Immature natural killer cell (primary cell): Measurements from ENCODE around the gene MAP4K4. TPM values are rescaled to one million over a fixed set of nuclear protein-coding genes. Genes with fewer than 3 reads are reported as not detected.
"Not testable (repeated sequence)": the region's sequence is repeated elsewhere in the genome, so short reads cannot be mapped to it uniquely, and the experiment has no call there.

Experiments used
- DNase-seq, 3 donors: peaks; one replicate each; pipeline ENCODE4 v3.0.0; 2022; ENCODE audit warnings: mixed read lengths in 1 of 3
- H3K27ac Mint-ChIP-seq, 6 donors: one replicate each; pipeline ENCODE4 v1.8.0; 2020; ENCODE audit warnings: mixed read lengths in 6 of 6, mild to moderate bottlenecking in 5 of 6, inconsistent platforms in 4 of 6, moderate library complexity in 3 of 6
- H3K27me3 Mint-ChIP-seq, 3 donors: one replicate each; pipeline ENCODE4 v1.8.0; 2020 to 2021; ENCODE audit warnings: low read depth in 3 of 3, mild to moderate bottlenecking in 3 of 3, mixed read lengths in 3 of 3, moderate library complexity in 3 of 3, inconsistent platforms in 1 of 3
- H3K36me3 Mint-ChIP-seq, 3 donors: one replicate each; pipeline ENCODE4 v1.8.0; 2020; ENCODE audit warnings: mixed read lengths in 3 of 3, inconsistent platforms in 2 of 3, mild to moderate bottlenecking in 2 of 3
- H3K4me1 Mint-ChIP-seq, 2 donors: one replicate each; pipeline ENCODE4 v1.8.0; 2020; ENCODE audit warnings: inconsistent platforms in 2 of 2, mild to moderate bottlenecking in 2 of 2, mixed read lengths in 2 of 2, moderate library complexity in 1 of 2
- H3K4me3 Mint-ChIP-seq, 5 donors: one replicate each; pipeline ENCODE4 v1.8.0; 2020; ENCODE audit warnings: mild to moderate bottlenecking in 5 of 5, mixed read lengths in 5 of 5, inconsistent platforms in 3 of 5, moderate library complexity in 3 of 5
- H3K9me3 Mint-ChIP-seq, 6 donors: one replicate each; pipeline ENCODE4 v1.8.0; 2020; ENCODE audit warnings: mild to moderate bottlenecking in 6 of 6, mixed read lengths in 6 of 6, inconsistent platforms in 4 of 6, moderate library complexity in 3 of 6
- polyA plus RNA-seq, 3 donors: library from polyadenylated mRNA; unstranded; fragments of 300-500 nt; fragmentation: Illumina TruSeq; gene quantifications; one replicate each; pipeline ENCODE4 v1.2.3, GENCODE V29; 2021

MAP4K4 gene
- polyA plus RNA-seq, 3 donors from 2014 or later = 2.1 to 4.6 (median 3.4) TPM

DNA sequence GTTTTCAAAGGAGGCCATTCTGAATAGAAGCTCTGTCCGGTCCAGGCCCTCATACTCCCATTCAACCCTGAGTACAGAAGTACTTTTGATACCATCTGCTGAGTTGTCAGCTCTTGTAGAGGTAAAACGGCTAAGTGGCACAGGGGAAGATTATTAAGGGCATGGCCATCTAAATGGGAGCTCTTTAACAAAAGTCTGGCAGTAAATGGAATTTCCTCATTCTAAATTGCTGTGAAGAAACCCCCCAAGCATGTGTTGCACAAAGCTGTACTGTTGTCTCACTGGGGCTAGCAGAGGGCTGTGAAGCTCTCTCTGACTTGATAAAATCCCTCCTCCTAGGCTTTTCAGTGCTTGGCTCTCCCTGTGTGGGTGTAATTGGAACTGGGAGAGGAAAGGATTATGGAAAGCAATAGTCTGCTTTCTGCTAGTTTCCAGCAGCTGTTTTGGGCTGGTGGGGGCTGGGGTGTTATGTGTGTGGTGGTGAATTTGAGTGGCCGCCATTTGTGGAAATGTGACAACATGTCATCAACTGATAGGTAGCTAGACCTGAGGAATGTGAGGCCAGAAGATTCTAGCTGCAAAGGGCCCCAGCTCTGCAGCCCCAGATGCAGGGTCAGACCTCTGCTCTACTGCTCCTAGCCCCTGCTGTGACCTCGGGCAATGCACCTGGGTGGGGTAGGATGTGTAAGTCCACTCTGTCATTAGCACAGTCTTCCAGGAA lies 65.1 kb downstream of the MAP4K4 start:
- peaks cover 51 to 74% of the 10 kb centered on the region in 2 donors for H3K4me1 Mint-ChIP-seq
- peak overlapping the region in 2 of 6 donors; percentile 21 to 64 for H3K27ac Mint-ChIP-seq
- H3K27me3 Mint-ChIP-seq = peaks cover 0 to 3% (median 0%) of the 10 kb centered on the region in 3 donors
- no peak overlapping the region for H3K4me3 Mint-ChIP-seq
- H3K36me3 Mint-ChIP-seq = no peaks in the 10 kb centered on the region
- no peak for DNase-seq
- H3K9me3 Mint-ChIP-seq = no peaks in the 10 kb centered on the region

DNA sequence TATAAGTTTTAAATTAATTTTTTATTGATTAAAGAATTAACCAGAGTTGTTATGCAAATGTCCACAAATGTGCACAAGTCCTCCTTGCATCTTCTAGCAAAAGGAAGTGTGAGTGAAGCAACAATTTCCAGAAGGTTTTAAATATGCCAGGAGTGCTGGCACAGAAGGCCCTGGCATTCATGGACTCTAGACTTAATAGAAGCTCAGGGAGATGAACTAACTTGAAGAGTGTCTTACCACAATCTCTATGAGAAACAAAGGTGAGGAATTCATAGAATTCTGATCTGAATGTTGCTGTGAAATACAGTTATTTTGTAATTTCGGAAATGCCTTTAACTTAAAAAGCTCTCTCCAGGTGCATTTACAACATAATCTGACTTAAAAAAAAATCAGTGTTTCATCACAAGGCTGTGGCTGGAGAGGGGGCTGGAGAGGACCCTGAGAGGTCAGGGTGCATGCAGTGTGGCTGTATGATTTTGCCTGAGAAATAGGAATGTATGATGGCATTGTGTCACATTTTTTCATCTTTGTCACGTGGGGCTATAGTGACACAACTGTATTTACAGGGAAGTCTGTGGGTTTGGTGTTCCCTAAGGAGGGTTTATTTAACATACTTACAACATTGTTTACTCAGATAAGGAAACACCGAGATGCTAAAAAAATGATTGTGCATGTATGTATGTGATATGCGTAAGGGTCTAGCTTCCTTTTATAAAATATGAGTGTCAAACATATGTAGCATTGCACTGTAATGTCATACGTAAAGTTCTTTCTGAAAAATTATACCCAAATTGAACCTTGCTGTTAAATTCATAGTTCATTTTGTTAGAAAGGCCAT lies 66.2 kb downstream of the MAP4K4 start:
- Mint-ChIP-seq H3K9me3 (no peaks in the 10 kb centered on the region), H3K27ac (peak overlapping the region in 1 of 6 donors; percentile 44), H3K4me1 (peaks cover 50 to 74% of the 10 kb centered on the region in 2 donors), H3K4me3 (no peak overlapping the region), H3K36me3 (no peaks in the 10 kb centered on the region), H3K27me3 (peaks cover 0 to 3% (median 0%) of the 10 kb centered on the region in 3 donors)
- no peak for DNase-seq

DNA sequence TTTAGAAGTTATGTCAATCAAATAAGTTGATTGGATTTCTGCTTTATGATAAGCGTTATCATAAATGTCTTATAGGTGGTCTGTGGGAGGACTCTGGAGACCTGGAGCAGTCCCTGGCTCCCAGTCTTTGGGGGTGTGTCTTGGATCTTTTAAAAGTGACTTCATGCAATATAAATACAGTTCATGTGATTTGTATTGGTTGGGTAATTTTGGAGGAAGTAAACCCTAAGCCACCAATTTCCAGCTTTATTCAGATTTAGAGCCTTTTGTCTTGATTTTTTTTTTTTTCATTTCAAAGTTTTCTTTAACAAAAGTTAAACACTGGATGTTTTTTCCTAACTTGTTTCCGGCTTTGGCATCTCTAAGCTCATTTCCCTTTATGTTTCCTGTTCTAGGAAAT lies 68.8 kb downstream of the MAP4K4 start:
- no peak for DNase-seq
- Mint-ChIP-seq H3K4me3 (no peak overlapping the region), H3K4me1 (peaks cover 64 to 88% of the 10 kb centered on the region in 2 donors), H3K9me3 (no peaks in the 10 kb centered on the region), H3K36me3 (no peaks in the 10 kb centered on the region), H3K27me3 (peaks cover 0 to 2% (median 0%) of the 10 kb centered on the region in 3 donors), H3K27ac (peak overlapping the region in 4 of 6 donors; percentile 34 to 62 (median 59))

DNA sequence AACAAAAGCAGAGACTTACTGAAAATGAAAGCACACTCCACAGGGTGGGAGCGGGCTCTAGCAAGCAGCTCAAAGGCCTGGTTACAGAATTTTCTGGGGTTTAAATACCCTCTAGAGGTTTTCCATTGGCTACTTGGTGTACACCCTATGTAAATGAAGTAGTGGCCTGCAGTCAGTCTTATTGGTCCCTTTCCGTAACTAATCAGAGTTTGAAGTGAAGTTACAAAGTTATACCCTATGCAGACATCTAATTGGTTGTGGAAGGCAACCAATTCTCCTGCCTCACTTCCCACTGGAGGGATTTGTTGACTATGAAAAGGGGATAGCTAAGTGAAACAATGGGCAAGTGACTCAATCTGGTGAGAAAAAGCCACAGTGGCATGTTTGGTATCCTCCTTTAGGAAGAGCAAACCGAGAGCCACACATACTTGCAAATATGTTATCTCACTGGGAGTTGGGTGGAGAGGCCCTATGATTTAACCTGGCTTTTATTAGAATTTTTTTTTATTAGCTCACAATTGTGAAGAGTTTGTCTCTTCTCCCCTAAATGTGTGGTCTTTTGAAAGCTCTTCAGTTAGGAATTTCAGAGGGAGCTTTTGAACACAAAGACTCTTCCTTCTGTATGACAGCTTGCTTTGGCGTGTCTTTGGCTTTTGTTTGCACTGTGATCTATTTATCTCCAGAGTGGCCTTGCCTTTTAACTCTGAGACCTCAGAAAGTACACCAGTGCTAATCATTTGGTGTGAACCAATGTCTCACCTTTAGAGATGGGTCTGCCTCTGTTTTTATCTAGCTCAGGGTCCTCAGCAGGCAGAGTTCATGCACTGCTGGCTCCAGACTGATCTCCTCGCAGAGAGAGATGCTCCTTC lies 69.6 kb downstream of the MAP4K4 start:
- Mint-ChIP-seq H3K36me3 (no peaks in the 10 kb centered on the region), H3K4me3 (no peak overlapping the region), H3K27me3 (no peaks in the 10 kb centered on the region), H3K27ac (peak overlapping the region in 3 of 6 donors; percentile 23 to 60 (median 60)), H3K9me3 (no peaks in the 10 kb centered on the region), H3K4me1 (peaks cover 68 to 92% of the 10 kb centered on the region in 2 donors)
- no peak for DNase-seq

DNA sequence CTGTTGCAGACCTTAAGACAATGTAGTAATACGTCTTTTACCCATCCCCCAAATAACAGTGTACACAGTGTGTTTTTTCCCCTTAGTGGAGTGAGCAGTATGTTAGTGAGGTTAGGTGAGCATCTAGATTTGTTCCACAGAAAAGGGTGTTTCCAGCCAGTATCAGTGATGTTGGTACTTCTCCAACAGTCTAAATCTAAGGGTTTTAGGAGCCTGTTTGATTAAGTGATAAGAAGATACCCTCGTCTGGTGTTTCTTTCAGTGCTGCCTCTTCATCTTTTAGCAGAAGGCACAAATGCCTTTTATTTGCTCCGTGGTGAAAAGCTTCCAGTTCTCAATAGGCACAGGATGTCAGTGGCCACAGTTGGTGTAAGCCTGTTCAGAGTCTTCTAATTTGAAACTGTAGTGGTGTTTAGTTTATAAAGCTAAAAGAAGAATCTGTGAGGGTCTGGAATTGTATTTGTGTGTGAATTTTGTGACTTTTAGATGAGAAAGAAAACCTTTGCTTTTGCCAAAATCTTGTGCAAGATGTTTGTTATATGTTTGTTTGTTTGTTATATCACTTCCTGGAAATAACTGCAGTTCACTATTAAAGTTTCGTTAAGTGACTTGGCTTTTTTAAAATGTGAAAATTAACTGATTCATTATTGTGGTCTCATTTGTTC lies 71.2 kb downstream of the MAP4K4 start:
- H3K27ac Mint-ChIP-seq = peak overlapping the region; percentile 18 to 79 (median 52)
- peaks cover 66 to 92% of the 10 kb centered on the region in 2 donors for H3K4me1 Mint-ChIP-seq
- H3K4me3 Mint-ChIP-seq = peak overlapping the region in 3 of 5 donors; percentile 22 to 26 (median 24)
- no peaks in the 10 kb centered on the region for H3K27me3 Mint-ChIP-seq
- peak in 1 of 3 donors; percentile 11 for DNase-seq
- no peaks in the 10 kb centered on the region for H3K36me3 Mint-ChIP-seq
- no peaks in the 10 kb centered on the region for H3K9me3 Mint-ChIP-seq

DNA sequence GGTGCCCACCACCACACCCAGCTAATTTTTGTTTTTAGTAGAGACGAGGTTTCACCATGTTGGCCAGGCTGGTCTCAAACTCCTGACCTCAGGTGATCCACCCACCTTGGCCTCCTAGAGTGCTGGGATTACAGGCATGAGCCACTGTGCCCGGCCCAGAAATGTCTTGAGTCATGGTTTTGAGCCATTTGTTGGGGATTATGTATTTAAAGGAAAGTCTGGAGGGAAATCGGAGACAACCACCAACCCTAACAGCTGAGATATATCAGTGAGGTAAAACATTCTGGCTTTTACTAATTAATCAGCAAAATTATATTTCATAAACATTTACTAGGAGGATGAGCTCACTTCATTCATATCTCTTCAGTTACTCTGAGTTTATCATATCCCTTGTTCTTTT lies 72.2 kb downstream of the MAP4K4 start:
- H3K36me3 Mint-ChIP-seq, H3K27me3 Mint-ChIP-seq: not testable (repeated sequence)

DNA sequence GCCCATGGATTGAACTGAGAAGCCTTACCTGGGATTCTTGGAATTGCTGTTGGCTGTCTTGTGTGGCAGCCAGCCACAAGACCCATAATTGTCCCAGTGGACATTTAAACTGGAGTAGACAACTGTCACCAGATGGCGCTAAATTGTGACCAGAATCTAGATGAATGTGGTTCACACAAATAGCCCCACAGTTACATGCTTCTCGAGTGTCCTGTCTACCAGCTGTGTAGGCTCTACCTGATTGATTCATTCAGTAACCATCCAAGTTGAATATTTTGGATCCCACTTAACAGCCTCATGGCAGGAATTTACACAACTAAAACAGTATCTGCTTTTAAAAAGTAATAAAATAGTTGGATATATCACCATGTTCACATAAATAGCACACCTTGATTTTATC lies 73.2 kb downstream of the MAP4K4 start:
- DNase-seq = peak in 1 of 3 donors; percentile 12
- H3K4me1 Mint-ChIP-seq = peaks cover 81 to 97% of the 10 kb centered on the region in 2 donors
- H3K27ac Mint-ChIP-seq = no peak overlapping the region
- H3K9me3 Mint-ChIP-seq = no peaks in the 10 kb centered on the region
- H3K4me3 Mint-ChIP-seq = no peak overlapping the region
- no peaks in the 10 kb centered on the region for H3K27me3 Mint-ChIP-seq
- no peaks in the 10 kb centered on the region for H3K36me3 Mint-ChIP-seq

More for the DNA sequence above, 72.2 kb downstream of the MAP4K4 start:
- not testable (repeated sequence) for H3K4me3 Mint-ChIP-seq, DNase-seq, H3K9me3 Mint-ChIP-seq
- Mint-ChIP-seq H3K27ac (peak overlapping the region in 1 of 6 donors; percentile 56), H3K4me1 (peaks cover 71 to 92% of the 10 kb centered on the region in 2 donors)

DNA sequence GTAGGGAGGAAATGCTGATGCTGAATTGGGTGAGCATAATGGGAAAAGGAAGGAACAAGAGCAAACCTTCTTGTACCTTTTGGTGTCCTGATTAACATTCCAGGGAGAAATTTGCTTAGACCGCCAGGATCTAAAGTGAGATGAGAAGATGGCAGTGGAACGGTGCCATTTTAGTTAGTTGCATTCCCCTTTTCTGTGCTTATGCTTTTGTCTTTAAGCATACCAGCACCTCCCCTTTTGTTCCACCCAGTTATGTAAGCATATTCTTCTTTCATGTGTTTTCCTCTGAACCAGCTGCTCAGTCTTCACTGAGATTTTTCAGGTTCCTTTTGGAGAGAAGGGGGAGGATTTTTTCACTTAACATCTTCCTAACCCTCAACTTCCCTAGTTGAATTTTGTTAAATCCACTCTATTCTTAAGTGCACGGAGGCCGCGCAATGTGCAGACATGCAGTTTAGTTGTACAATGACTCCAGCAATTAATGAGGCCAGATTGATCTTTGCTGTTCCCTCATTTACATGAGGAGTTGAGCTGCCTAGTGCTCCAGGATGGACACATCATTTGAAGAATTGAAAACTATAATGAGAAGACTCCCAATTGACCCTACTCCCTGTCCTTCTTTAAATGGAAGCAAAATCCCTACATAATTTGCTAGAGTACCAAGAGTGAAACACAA lies 73.9 kb downstream of the MAP4K4 start:
- H3K36me3 Mint-ChIP-seq = no peaks in the 10 kb centered on the region
- DNase-seq = no peak
- H3K4me1 Mint-ChIP-seq = peaks cover 82 to 95% of the 10 kb centered on the region in 2 donors
- no peaks in the 10 kb centered on the region for H3K27me3 Mint-ChIP-seq
- peak overlapping the region in 1 of 6 donors; percentile 11 for H3K27ac Mint-ChIP-seq
- H3K9me3 Mint-ChIP-seq = no peaks in the 10 kb centered on the region
- no peak overlapping the region for H3K4me3 Mint-ChIP-seq

DNA sequence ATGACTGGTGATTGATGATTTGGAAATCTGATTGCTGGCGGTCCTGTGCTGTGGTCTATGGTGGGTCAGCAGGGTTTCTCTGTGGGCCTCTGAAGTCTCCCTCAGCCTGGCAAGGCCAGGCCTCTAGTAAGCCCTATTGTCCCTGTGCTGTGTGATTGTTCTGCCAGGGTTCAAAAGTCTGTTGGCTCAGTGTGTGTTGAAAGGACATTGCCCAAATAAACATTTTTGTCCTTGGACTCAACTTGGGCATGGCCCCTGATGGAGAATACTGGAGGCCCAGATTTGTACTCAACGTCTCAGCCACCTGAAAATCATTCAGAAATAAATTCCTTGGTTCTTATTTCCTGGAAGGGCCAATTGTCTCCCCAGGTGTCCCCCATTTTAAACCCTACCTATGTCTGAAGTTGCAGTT lies 74.4 kb downstream of the MAP4K4 start:
- Mint-ChIP-seq H3K4me3 (no peak overlapping the region), H3K27me3 (no peaks in the 10 kb centered on the region), H3K4me1 (peaks cover 76 to 90% of the 10 kb centered on the region in 2 donors), H3K36me3 (no peaks in the 10 kb centered on the region), H3K9me3 (no peaks in the 10 kb centered on the region), H3K27ac (peak overlapping the region in 1 of 6 donors; percentile 11)
- DNase-seq = no peak

DNA sequence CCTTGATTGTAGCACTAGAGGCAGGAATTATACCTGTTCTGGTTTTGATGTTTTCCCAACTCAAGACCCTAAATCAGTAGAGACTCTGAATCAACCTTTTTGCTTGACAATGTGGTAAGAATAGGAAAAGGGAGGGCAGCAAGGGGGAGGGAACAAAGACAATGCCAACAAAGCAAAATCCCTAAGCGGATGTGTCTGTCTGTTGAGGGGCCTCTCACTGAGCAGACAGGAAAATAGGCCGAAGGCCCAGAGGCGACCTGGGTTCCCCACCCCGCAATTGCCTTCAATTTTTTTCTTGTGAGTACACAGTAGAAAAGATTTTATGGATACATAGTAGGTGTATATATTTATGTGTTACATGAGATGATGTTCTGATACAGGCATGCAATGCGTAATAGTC lies 75.6 kb downstream of the MAP4K4 start:
- no peaks in the 10 kb centered on the region for H3K9me3 Mint-ChIP-seq
- no peaks in the 10 kb centered on the region for H3K27me3 Mint-ChIP-seq
- H3K4me1 Mint-ChIP-seq = peaks cover 75 to 90% of the 10 kb centered on the region in 2 donors
- H3K36me3 Mint-ChIP-seq = no peaks in the 10 kb centered on the region
- no peak overlapping the region for H3K4me3 Mint-ChIP-seq
- H3K27ac Mint-ChIP-seq = no peak overlapping the region
- DNase-seq = no peak

DNA sequence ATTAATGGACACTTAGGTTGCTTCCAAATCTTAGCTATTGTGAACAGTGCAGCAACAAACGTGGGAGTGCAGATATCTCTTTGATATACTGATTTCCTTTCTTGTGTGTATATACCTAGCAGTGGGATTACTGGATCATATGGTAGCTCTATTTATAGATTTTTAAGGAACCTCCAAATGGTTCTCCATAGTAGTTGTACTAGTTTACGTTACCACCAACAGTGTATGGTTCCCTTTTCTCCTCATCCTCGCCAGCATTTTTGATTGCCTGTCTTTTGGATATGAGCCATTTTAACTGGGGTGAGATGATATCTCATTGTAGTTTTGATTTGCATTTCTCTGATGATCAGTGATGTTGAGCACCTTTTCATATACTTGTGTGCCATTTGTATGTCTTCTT lies 76.5 kb downstream of the MAP4K4 start:
- Mint-ChIP-seq H3K4me1 (peaks cover 73 to 90% of the 10 kb centered on the region in 2 donors), H3K27ac (peak overlapping the region in 1 of 6 donors; percentile 3)
- not testable (repeated sequence) for DNase-seq, H3K4me3 Mint-ChIP-seq, H3K36me3 Mint-ChIP-seq, H3K27me3 Mint-ChIP-seq, H3K9me3 Mint-ChIP-seq

DNA sequence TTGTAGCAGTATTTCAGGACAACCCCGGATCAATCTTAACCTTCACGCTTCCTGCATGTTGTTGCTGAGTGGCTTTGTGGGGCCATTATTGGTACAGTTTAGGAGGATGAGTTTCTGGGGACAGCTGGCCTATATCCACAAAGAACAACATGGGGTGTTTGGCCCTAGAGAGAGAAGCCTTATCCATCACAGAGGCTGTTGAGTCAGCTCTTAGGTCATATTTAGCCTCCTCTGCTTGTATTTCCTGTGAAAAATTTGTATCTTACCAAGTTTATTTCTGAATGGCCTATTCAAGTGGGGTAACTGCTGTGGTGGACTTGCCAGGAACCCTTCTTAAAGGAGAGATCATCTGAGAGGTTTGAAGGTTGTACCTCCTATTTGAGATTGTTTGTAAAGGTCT lies 77.6 kb downstream of the MAP4K4 start:
- DNase-seq = no peak
- no peaks in the 10 kb centered on the region for H3K27me3 Mint-ChIP-seq
- no peaks in the 10 kb centered on the region for H3K36me3 Mint-ChIP-seq
- peak overlapping the region in 3 of 6 donors; percentile 1 to 46 (median 20) for H3K27ac Mint-ChIP-seq
- H3K9me3 Mint-ChIP-seq = no peaks in the 10 kb centered on the region
- peak overlapping the region in 2 of 5 donors; percentile 3 to 28 for H3K4me3 Mint-ChIP-seq
- peaks cover 75 to 91% of the 10 kb centered on the region in 2 donors for H3K4me1 Mint-ChIP-seq
